Astrocyte of the hippocampus (primary cell): ENCODE results near the gene HPCAL1.
"Not testable (repeated sequence)": the region's sequence is repeated elsewhere in the genome, so short reads cannot be mapped to it uniquely, and the experiment has no call there.

Source experiments
- DNase-seq: peaks from one replicate; pipeline ENCODE4 v3.0.0; 2011; ENCODE audit warnings: low read depth, low spot score

The HPCAL1 gene

GRCh38 chr2:10457195-10457594 lies 154.5 kb downstream of the HPCAL1 start:
- DNase-seq = not testable (repeated sequence)

- DNase-seq = peak; percentile 59
These were observed 155.3 kb downstream of the HPCAL1 start for GRCh38 chr2:10457846-10458598.

- DNase-seq = no peak
These were observed 157.7 kb downstream of the HPCAL1 start for GRCh38 chr2:10460366-10460796.

- DNase-seq = no peak
These were observed 159.7 kb downstream of the HPCAL1 start for GRCh38 chr2:10462178-10463083.

- DNase-seq = no peak
These were observed 163.2 kb downstream of the HPCAL1 start for GRCh38 chr2:10465910-10466309.

- no peak for DNase-seq
These were observed 164.1 kb downstream of the HPCAL1 start for GRCh38 chr2:10466801-10467200.

GRCh38 chr2:10467401-10467800 lies 164.7 kb downstream of the HPCAL1 start:
- DNase-seq = no peak

- no peak for DNase-seq
These were observed 166.6 kb downstream of the HPCAL1 start for GRCh38 chr2:10469301-10469700.

GRCh38 chr2:10469955-10470608 lies 167.4 kb downstream of the HPCAL1 start:
- DNase-seq = no peak

GRCh38 chr2:10471046-10471571 lies 168.4 kb downstream of the HPCAL1 start:
- DNase-seq = no peak

GRCh38 chr2:10471955-10472354 lies 169.3 kb downstream of the HPCAL1 start:
- no peak for DNase-seq

- DNase-seq = no peak
These were observed 170.5 kb downstream of the HPCAL1 start for GRCh38 chr2:10473121-10473756.

GRCh38 chr2:10475221-10475722 lies 172.6 kb downstream of the HPCAL1 start:
- no peak for DNase-seq

- DNase-seq = no peak
These were observed 173.3 kb downstream of the HPCAL1 start for GRCh38 chr2:10475811-10476660.

GRCh38 chr2:10476723-10477442 lies 174.2 kb downstream of the HPCAL1 start:
- no peak for DNase-seq
